Left lung (tissue), 10 donors: ENCODE results near the gene KLRD1. TPM values are rescaled to one million over a fixed set of nuclear protein-coding genes. Genes with fewer than 3 reads are reported as not detected.
A peak's percentile ranks its signal among the peaks of the same experiment; 100 is the strongest.
"Not testable (repeated sequence)": the region's sequence is repeated elsewhere in the genome, so short reads cannot be mapped to it uniquely, and the experiment has no call there.

Experiments used
- ATAC-seq: fragments of 200-7000 bp; cut with Tn5 transposase; one replicate; pipeline ENCODE4 v1.9.1; 2020; ENCODE audit warnings: moderate library complexity
- DNase-seq, 4 donors: peaks; one replicate each; pipeline ENCODE4 v3.0.0-alpha.2; 2013 to 2020
- H3K27ac ChIP-seq, 2 donors: fragments of 200-600 bp; sonication (generic) in 1 of 2; one replicate each; pipeline versions ENCODE4 v1.5.0 to v1.8.0; 2020 to 2021
- H3K27me3 ChIP-seq, 2 donors: fragments of 200-600 bp; sonication (generic) in 1 of 2; one replicate each; pipeline versions ENCODE4 v1.5.0 to v1.8.0; 2020 to 2021
- H3K36me3 ChIP-seq, 2 donors: fragments of 200-600 bp; sonication (generic) in 1 of 2; one replicate each; pipeline versions ENCODE4 v1.5.0 to v1.8.0; 2020 to 2021
- H3K4me1 ChIP-seq, 2 donors: fragments of 200-600 bp; one replicate each; pipeline ENCODE4 v1.8.0; 2021
- H3K4me3 ChIP-seq, 2 donors: fragments of 200-600 bp; sonication (generic) in 1 of 2; one replicate each; pipeline versions ENCODE4 v1.5.0 to v1.8.0; 2020 to 2021; ENCODE audit warnings: mild to moderate bottlenecking in 1 of 2
- H3K9me3 ChIP-seq, 2 donors: fragments of 200-600 bp; sonication (generic) in 1 of 2; one replicate each; pipeline versions ENCODE4 v1.5.0 to v1.8.0; 2020 to 2021
- CTCF ChIP-seq, 2 donors: fragments of 200-600 bp; sonication (generic) in 1 of 2; IDR thresholded peaks; one replicate each; pipeline versions ENCODE4 v1.5.0 to v1.8.0; 2021; ENCODE audit warnings: antibody characterized with exemption in 2 of 2
- intact Hi-C, 2 donors: fragments of 100-400 bp; cut with DNase I; formaldehyde crosslinking; loops; one replicate each; pipeline versions ENCODE4 v1.11.2 to v1.14.2; 2022
- polyA plus RNA-seq, 6 donors: library from polyadenylated mRNA; unstranded; fragments of 120-200 nt; gene quantifications; one replicate each; pipeline ENCODE4 v1.2.1, GENCODE V29; 2013; ENCODE audit not compliant: insufficient read length in 6 of 6
- total RNA-seq, 2 donors: library from RNA; stranded (reverse); fragmentation: NEBNext Ultra II Directional; extraction: Animal tissue kit (Norgen Biotek cat#: 25700); gene quantifications; one replicate each; pipeline ENCODE4 v1.2.1, GENCODE V29; 2021
- donor health status: DM: no; HTN: yes; CAD: no.
- donor health status: DM: no; HTN: no; CAD: no.

KLRD1 gene
- total and polyA plus RNA-seq, 8 donors = 0.53 to 9.0 (median 1.9) TPM

GRCh38 chr12:10369557-10370415 is 62.1 kb downstream of the KLRD1 start:
- DNase-seq (no peak), ATAC-seq (no peak)
- TF ChIP-seq CTCF (IDR thresholded peaks at IDR 0.05) = no peak
- Histone ChIP-seq H3K27me3 (no peaks in the 10 kb centered on the region), H3K27ac (no peak overlapping the region), H3K4me3 (no peak overlapping the region), H3K9me3 (peaks cover 0 to 5% of the 10 kb centered on the region in 2 donors), H3K4me1 (peaks cover 9 to 37% of the 10 kb centered on the region in 2 donors), H3K36me3 (no peaks in the 10 kb centered on the region)
- intact Hi-C loops = no loop called here

- H3K36me3 ChIP-seq, H3K9me3 ChIP-seq, ATAC-seq, intact Hi-C loops, H3K4me3 ChIP-seq, DNase-seq, H3K27me3 ChIP-seq: not testable (repeated sequence)
- Histone ChIP-seq H3K4me1 (peaks cover 0 to 19% of the 10 kb centered on the region in 2 donors), H3K27ac (peak overlapping the region in 1 of 2 donors; percentile 57)
Measured at GRCh38 chr12:10371893-10372535, 64.3 kb downstream of the KLRD1 start.

- peak in 1 of 4 donors; percentile 41 for DNase-seq
- ATAC-seq = peak; percentile 53
- Histone ChIP-seq H3K9me3 (peaks cover 0 to 2% of the 10 kb centered on the region in 2 donors), H3K36me3 (no peaks in the 10 kb centered on the region), H3K4me3 (no peak overlapping the region), H3K4me1 (peaks cover 0 to 19% of the 10 kb centered on the region in 2 donors), H3K27ac (peak overlapping the region in 1 of 2 donors; percentile 57), H3K27me3 (no peaks in the 10 kb centered on the region)
- no peak for TF ChIP-seq CTCF (IDR thresholded peaks at IDR 0.05)
- intact Hi-C loops = no loop called here
Measured at GRCh38 chr12:10372559-10372958, 64.9 kb downstream of the KLRD1 start.

- intact Hi-C loops = no loop called here
- peaks cover 0 to 19% of the 10 kb centered on the region in 2 donors for H3K4me1 ChIP-seq
- H3K4me3 ChIP-seq = no peak overlapping the region
- DNase-seq (no peak), ATAC-seq (no peak)
- no peaks in the 10 kb centered on the region for H3K9me3 ChIP-seq
- no peaks in the 10 kb centered on the region for H3K27me3 ChIP-seq
- H3K36me3 ChIP-seq = no peaks in the 10 kb centered on the region
- no peak overlapping the region for H3K27ac ChIP-seq
- no peak for TF ChIP-seq CTCF (IDR thresholded peaks at IDR 0.05)
Measured at GRCh38 chr12:10374624-10375018, 67.0 kb downstream of the KLRD1 start.

- intact Hi-C loops, ATAC-seq: not testable (repeated sequence)
Measured at GRCh38 chr12:10378737-10379136, 71.1 kb downstream of the KLRD1 start.

More at GRCh38 chr12:10378737-10379136, 71.1 kb downstream of the KLRD1 start:
- not testable (repeated sequence) for H3K4me1 ChIP-seq, H3K4me3 ChIP-seq, H3K27ac ChIP-seq, DNase-seq, H3K9me3 ChIP-seq, H3K36me3 ChIP-seq, H3K27me3 ChIP-seq

Other genes with a start within 250 kb of the KLRD1 start
- gene CLEC1A, start 208.9 kb upstream of the KLRD1 start, total RNA-seq = 10 to 100 TPM in 1 of 2 donors, 1 to 10 TPM in 1; 8.9 to 11.0 TPM
- gene CLEC1A, start 208.9 kb upstream of the KLRD1 start, polyA plus RNA-seq = 10 to 100 TPM; 19.9 to 23.0 (median 20.4) TPM
- 10 to 100 TPM; 25.4 to 75.7 TPM for gene CLEC7A, start 177.7 kb upstream of the KLRD1 start, total RNA-seq
- gene CLEC7A, start 177.7 kb upstream of the KLRD1 start, polyA plus RNA-seq = 1 to 10 TPM; 3.3 to 4.5 (median 3.7) TPM
- gene OLR1, start 135.7 kb upstream of the KLRD1 start, total RNA-seq = 10 to 100 TPM; 52.2 to 63.6 TPM
- 1 to 10 TPM in 3 of 6 donors, under 1 TPM in 3; 0.70 to 1.2 (median 0.92) TPM for gene OLR1, start 135.7 kb upstream of the KLRD1 start, polyA plus RNA-seq
- 1 to 10 TPM; 1.9 to 2.0 TPM for gene TMEM52B, start 128.8 kb upstream of the KLRD1 start, total RNA-seq
- 1 to 10 TPM in 1 of 6 donors, under 1 TPM in 5; 0.31 to 1.2 (median 0.50) TPM for gene TMEM52B, start 128.8 kb upstream of the KLRD1 start, polyA plus RNA-seq
- 10 to 100 TPM; 49.0 to 68.4 TPM for gene GABARAPL1, start 95.0 kb upstream of the KLRD1 start, total RNA-seq
- 10 to 100 TPM; 38.6 to 54.6 (median 47.7) TPM for gene GABARAPL1, start 95.0 kb upstream of the KLRD1 start, polyA plus RNA-seq
- gene KLRK1, start 82.2 kb downstream of the KLRD1 start, total RNA-seq = 1 to 10 TPM; 2.6 to 4.9 TPM
- gene KLRK1, start 82.2 kb downstream of the KLRD1 start, polyA plus RNA-seq = 1 to 10 TPM in 5 of 6 donors, under 1 TPM in 1; 0.70 to 2.3 (median 1.7) TPM
- 1 to 10 TPM in 1 of 2 donors, under 1 TPM in 1; 0.38 to 1.3 TPM for gene KLRC4, start 101.9 kb downstream of the KLRD1 start, total RNA-seq
- under 1 TPM in 4 of 6 donors, not detected in 2; 0.21 to 0.54 (median 0.32) TPM for gene KLRC4, start 101.9 kb downstream of the KLRD1 start, polyA plus RNA-seq
- not detected for gene KLRC3, start 112.7 kb downstream of the KLRD1 start, total RNA-seq
- under 1 TPM in 3 of 6 donors, not detected in 3; 0.25 to 0.41 (median 0.32) TPM for gene KLRC3, start 112.7 kb downstream of the KLRD1 start, polyA plus RNA-seq
- gene KLRC2, start 128.1 kb downstream of the KLRD1 start, total RNA-seq = under 1 TPM in 1 of 2 donors, not detected in 1; 0.79 TPM
- gene KLRC2, start 128.1 kb downstream of the KLRD1 start, polyA plus RNA-seq = under 1 TPM in 5 of 6 donors, not detected in 1; 0.38 to 0.77 (median 0.54) TPM
- 1 to 10 TPM in 1 of 2 donors, under 1 TPM in 1; 0.58 to 1.3 TPM for gene KLRC1, start 145.5 kb downstream of the KLRD1 start, total RNA-seq
- 1 to 10 TPM in 2 of 6 donors, under 1 TPM in 4; 0.40 to 1.7 (median 0.65) TPM for gene KLRC1, start 145.5 kb downstream of the KLRD1 start, polyA plus RNA-seq
- 1 to 10 TPM in 1 of 2 donors, not detected in 1; 2.2 TPM for gene EIF2S3B, start 198.0 kb downstream of the KLRD1 start, total RNA-seq
- gene EIF2S3B, start 198.0 kb downstream of the KLRD1 start, polyA plus RNA-seq = 10 to 100 TPM in 2 of 6 donors, 1 to 10 TPM in 4; 1.8 to 13.8 (median 6.0) TPM